Stimulated activated CD4-positive, alpha-beta T cell treated with anti-CD3 and anti-CD28 coated beads, Interleukin-1b, Interleukin-23, amount 100 ng/mL, for 24 hours (primary cell): ENCODE results near the gene MZF1.
"Not testable (repeated sequence)": the region's sequence is repeated elsewhere in the genome, so short reads cannot be mapped to it uniquely, and the experiment has no call there.

Experiments
- DNase-seq, 4 experiments: peaks; one replicate each; pipeline ENCODE4 v3.0.0-alpha.2; 2020; ENCODE audit warnings: low read depth in 4 of 4, low spot score in 1 of 4

Gene MZF1

GRCh38 chr19:58572818-58573657 is at the start of gene MZF1:
MZF1 (minus strand) TSS chr19:58573335; CDS start chr19:58571389, 1,946 bp downstream.
- peak; percentile 97 to 99 (median 98) for DNase-seq

DNA sequence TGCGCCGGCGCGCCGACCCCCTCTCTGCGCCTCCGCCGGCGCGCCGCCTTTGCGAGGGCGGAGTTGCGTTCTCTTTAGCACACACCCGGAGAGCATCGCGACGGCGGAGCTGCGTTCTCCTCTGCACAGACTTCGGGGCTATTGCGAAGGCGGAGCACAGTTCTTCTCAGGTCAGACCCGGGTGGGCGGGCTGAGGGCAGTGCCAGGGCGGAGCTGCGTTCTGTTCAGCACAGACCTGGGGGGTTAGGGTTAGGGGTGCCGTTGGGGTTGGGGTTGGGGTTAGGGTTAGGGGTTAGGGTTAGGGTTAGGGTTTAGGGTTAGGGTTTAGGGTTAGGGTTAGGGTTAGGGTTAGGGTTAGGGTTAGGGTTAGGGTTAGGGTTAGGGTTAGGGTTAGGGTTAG is 34.1 kb upstream of the MZF1 start:
- not testable (repeated sequence) for DNase-seq

DNA sequence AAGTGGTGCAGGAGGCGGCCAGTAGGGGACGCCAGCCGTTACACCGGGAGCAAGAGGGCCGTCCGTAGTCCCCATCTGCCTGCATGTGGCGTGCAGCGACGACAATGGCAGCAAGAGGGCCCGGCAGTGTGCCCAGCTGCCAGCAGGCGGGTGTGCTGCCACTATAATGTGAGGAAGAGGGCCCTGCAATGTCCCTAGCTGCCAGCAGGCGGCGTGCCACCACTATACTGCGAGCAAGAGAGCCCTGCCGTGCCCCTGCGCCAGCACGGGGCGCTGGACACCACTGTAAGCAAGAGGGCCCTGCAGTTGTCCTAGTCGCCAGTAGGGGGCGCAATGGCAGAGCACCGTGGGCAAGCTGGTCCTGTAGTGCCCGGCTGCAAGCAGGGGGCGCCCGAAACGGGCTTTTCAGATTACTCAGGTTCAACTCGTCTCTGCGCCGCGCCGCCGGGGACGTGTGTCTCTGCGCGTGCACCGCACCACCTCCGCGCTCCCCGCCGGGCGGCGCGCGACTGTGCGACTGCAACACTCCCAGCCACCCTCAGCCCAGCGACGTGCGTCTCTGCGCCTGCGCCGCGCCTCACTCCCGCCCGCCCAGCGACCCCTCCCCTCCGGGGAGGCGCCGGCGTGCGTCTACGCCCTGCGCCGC is 33.2 kb upstream of the MZF1 start:
- not testable (repeated sequence) for DNase-seq

GRCh38 chr19:58586133-58586765 is 13.1 kb upstream of the MZF1 start:
- DNase-seq = no peak

DNA sequence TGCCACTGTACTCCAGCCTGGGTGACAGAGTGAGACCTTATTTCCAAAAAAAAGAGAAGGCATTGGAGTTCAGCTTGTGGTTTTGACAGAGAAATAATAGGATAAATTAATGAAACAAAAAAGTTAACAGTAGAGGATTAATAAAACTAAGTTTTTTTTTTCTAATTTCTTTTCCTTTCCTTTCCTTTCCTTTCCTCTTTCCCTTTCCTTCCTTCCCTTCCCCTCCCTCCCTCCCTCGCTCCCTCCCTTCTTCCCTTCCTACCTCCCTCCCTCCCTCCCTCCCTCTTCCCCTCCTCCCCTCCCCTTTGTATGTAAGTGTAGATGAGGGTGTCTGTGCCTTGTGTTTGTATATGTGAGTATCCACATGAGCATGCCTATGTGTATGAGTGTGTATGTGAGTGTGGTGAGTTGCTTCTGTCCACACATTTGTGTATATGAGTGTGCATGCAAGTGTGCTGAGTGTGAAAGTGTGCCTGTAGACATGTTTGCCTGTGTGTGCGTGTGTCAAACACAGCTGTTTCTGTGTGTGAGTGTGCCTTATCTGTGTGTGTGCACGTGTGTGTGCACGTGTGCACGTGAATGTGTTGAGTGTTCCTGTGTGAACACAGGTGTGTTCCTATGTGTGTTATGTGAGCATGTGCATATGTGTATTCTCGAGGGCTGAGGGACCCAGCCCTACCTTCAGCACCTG is 12.5 kb upstream of the MZF1 start:
- no peak for DNase-seq

- DNase-seq = no peak
These were observed 11.6 kb upstream of the MZF1 start for GRCh38 chr19:58584498-58585441.

- no peak for DNase-seq
These were observed 9.8 kb upstream of the MZF1 start for GRCh38 chr19:58582985-58583384.

DNA sequence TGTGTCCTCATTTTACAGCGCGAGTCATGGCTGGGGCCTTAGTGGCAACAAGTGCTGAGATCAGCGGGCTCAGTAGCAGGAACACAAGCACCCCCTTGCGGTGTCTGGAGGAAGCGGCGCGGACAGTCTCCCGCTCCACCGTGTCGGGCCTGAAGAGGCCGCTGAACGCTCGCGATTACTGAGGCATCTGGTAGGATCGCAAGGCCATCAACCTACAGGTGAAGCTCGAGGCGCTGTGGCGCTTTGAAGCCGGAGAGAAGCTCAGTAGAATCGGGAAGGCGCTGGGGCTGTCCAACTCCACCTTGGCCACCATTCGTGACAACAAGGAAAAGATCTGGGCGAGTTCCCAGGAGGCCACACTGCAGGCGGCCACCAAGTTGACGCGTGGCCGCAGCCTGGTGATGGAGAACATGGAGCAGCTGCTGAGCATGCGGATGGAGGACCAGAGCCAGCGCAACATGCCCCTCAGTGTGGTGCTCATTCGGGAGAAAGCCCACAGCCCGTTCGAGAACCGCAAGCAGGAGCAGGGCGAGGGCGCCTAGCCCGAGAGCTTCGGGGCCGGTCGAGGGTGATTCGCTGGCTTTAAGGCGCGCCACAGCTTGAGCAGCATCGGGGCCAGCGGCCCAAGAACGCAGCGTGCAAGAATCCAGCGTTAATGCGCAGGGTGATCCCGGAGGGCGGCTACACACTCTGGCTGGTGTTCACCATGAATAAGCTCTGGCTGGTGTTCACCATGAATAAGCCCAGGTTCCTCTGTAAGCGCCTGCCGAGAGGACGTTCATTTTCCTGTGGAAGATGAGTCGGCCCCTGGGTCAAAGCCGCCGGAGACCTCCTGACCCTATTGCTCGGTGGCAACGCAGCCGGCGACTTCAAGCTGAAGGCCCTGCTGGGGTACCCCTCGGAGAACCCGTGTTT is 8.3 kb upstream of the MZF1 start:
- DNase-seq = peak; percentile 84 to 87 (median 85)

DNA sequence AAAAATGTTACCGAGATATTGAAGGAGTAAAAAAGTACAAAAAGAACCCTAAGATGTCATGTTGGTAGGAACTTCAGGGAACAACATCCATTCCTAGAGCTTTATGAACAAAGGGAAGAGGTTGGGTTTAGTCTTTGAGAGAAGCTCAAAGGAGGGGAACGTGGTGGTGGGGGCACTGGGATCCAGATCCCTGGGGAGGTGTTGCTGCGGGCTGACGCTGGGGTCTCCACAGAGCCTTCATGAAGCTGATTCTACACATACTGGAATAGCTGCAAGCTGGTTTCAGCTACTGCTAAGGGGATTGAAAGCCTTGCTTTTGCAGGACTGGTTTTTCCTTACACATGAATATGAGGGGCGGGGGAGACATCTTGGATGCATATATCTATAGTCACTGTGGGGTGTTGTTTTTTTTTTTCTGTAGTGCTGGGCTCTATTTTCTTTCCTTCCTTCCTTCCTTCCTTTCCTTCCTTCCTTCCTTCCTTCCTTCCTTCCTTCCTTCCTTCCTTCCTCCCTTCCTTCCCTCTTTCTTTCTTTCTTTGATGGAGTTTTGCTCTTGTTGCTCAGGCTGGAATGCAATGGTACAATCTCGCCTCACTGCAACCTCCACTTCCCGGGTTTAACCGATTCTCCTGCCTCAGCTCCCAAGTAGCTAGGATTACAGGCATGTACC is 6.5 kb upstream of the MZF1 start:
- DNase-seq = no peak

DNA sequence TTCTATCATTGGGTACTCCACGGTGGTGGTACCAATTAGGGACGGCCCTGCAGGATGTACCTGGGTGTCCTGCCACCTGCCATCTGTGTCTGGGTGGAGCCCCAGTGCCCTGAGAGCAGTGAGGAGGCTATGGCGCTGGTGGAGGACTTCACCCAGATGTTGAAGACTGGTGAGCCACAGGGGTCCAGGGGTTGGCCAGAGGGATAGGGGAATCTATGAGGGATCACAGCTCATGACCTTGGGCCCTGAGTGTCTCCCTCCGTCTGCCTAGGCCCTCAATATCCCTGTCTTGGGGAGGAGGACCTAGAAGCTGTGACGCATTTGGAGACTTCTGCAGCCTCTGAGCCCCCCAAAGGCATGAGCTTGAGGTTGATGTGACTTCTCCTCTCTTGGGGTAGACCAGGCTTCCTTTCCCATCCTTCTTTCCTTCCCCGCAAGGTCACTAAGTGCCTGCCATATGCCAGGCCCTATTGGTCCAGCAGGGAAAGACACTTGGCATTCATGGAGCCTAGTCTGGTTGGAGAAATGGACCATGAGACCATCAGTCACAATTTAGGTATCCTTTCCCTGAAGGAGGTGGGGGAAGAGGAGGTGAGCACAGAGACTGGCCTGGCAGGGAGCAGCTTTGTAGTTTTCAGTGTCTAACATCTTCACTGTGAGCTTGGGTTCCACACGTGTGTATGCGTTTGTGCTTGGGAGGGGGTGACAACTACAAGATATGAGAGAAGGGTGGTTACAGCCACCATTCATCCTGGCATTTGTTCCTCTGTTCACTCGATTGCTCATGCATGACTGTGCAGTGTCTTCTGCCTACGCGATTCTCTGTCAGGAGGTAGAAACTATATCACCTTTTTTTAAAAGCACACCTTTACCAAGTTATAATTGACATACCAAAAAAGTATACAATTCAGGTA is 5.1 kb upstream of the MZF1 start:
- no peak for DNase-seq

- DNase-seq = not testable (repeated sequence)
These were observed 4.4 kb upstream of the MZF1 start for GRCh38 chr19:58577581-58577980.

DNA sequence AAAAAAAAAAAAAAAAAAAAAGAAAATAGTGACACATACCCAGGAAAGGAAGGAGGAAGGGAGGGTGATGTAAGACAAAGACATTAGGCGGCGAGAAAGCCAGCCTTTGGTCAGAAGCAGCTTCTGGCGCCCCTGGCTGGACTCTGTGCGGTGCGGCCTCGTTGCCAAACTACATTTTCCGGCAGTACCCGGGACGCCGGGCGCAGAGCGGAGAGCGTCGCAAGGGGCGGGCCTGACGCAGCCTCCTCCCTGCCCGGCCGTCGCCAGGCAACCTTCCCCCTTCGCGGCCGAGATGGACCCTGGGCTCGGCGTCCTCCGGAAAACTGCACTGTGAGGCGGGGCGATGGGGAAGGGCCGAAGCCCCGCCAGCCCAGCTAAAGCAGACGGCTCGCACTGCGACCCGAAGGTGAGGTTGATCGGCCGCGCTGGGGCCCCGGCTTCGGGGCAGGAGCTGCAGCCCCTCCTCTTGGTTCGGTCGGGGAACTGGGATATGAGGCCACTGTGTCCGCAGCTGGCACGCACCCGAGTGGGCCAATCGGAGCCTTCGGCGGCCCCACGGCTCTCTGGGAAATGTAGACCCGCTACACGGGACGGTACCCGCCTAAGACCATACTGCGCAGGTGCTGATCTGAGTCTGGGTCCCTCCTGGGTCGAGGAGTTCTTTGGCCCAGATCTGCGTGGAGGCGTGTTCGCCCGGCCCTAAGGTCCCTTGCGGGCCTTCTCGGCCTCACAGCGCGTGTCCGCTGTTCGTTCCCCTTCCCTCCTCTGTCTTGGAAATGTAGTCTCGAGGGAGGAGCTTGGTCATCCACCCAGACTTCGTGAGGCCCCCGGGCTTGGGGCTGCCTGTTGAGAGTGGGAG is 2.3 kb upstream of the MZF1 start:
- DNase-seq = peak in 3 of 4 experiments; percentile 51 to 75 (median 69)

DNA sequence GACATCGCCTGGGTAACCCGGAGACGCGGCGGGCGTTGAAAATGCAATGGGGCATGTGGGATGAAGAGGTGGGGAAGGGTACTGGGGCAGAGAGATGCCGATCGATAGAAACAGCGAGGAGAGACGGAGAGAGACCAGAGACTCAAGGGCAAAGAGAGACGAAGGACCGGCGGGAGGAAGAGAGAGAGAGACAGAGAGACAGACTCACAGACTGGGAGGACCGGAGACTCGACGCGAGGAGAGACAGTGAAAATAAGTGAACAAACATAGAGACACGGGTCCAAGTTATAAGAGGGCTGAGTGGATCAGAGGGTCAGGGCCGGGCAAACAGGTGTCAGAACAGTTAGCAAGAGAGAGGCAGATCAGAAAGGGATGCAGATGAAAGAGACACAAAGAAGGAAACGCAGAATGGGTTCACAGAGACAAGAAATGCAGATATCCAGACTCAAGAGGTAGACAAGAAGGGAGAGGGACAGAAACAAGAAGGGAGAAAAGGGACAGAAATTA is 576 bp upstream of the MZF1 start:
- no peak for DNase-seq

GRCh38 chr19:58572026-58572817 is 913 bp downstream of the MZF1 start:
- DNase-seq = no peak

DNA sequence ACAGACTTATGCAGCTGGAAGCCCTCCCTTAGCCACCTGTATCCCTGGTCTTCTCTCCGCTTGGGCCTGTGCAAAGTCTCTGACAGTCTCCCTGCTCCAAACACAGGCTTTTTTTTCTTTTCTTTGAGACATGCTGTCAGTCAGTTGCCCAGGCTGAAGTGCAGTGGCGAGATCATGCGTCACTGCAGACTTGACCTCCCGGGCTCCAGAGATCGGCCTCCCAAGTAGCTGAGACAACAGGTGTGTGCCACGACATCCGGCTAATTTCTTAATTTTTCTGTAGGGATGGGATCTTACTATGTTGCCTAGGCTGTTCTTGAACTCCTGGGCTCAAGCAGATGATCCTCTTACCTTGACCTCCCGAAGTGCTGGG is 1.6 kb downstream of the MZF1 start:
- no peak for DNase-seq
